Ovary (tissue), 3 donors: ENCODE measurements around the gene MAP3K1.

ENCODE experiments used
- POLR2A ChIP-seq: fragments of 450-650 bp; IDR thresholded peaks from one replicate; pipeline ENCODE4 v1.6.1; 2017; ENCODE audit warnings: antibody characterized with exemption, mild to moderate bottlenecking, moderate library complexity
- TF ChIP-seq, protein P1 (sequence below), 3 donors: fragments of 450-650 bp in 2 of 3; fragments of 200-600 bp in 1 of 3; IDR thresholded peaks; one replicate each; pipeline versions ENCODE4 v1.5.1 to v1.8.0; 2016 to 2022; ENCODE audit warnings: antibody characterized with exemption in 3 of 3, mild to moderate bottlenecking in 1 of 3
- donor health status: DM: no; HTN: no; CAD: no.

GRCh38 chr5:56900858-56901578 is 85.7 kb downstream of the MAP3K1 start:
- TF ChIP-seq, protein P1, sequence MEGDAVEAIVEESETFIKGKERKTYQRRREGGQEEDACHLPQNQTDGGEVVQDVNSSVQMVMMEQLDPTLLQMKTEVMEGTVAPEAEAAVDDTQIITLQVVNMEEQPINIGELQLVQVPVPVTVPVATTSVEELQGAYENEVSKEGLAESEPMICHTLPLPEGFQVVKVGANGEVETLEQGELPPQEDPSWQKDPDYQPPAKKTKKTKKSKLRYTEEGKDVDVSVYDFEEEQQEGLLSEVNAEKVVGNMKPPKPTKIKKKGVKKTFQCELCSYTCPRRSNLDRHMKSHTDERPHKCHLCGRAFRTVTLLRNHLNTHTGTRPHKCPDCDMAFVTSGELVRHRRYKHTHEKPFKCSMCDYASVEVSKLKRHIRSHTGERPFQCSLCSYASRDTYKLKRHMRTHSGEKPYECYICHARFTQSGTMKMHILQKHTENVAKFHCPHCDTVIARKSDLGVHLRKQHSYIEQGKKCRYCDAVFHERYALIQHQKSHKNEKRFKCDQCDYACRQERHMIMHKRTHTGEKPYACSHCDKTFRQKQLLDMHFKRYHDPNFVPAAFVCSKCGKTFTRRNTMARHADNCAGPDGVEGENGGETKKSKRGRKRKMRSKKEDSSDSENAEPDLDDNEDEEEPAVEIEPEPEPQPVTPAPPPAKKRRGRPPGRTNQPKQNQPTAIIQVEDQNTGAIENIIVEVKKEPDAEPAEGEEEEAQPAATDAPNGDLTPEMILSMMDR (IDR thresholded peaks at IDR 0.05): peak in 2 of 3 donors; percentile 32 to 59
- TF ChIP-seq POLR2A: no peak
